22Rv1 (cell line): ENCODE results near the gene MAP2K7.

Experiments
- ZFX ChIP-seq: fragments of 450-650 bp; IDR thresholded peaks from 2 replicates; pipeline ENCODE4 v1.6.1; 2017; ENCODE audit warnings: antibody characterized with exemption, borderline replicate concordance
- TF ChIP-seq, protein P1 (sequence below): fragments of 450-650 bp; IDR thresholded peaks from 2 replicates; pipeline ENCODE4 v1.5.1; 2017; ENCODE audit warnings: mild to moderate bottlenecking

DNA sequence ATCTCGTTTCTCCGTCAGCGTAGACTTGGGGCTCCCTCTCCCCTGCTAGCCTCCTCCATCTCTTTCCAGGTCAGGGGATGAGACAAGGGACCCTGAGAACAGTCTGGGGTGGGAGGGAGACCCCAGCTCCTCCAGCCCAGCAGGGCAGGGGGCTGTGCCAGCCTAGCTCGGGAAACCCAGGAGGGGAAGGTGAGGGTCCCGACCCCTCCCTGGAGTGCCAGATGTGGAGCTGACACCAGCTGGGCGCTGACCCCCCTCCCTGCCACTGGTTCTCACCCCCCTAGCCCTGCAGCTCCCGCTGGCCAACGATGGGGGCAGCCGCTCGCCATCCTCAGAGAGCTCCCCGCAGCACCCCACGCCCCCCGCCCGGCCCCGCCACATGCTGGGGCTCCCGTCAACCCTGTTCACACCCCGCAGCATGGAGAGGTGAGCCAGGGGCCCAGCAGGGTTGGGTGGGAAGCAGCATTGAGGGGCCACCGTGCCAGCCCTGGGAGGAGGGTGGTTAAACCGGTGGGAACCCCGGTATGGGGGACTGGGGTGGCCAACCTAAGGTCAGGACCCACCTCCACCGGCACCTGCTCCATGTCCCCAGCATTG is 5.9 kb downstream of the MAP2K7 start:
- TF ChIP-seq, protein P1, sequence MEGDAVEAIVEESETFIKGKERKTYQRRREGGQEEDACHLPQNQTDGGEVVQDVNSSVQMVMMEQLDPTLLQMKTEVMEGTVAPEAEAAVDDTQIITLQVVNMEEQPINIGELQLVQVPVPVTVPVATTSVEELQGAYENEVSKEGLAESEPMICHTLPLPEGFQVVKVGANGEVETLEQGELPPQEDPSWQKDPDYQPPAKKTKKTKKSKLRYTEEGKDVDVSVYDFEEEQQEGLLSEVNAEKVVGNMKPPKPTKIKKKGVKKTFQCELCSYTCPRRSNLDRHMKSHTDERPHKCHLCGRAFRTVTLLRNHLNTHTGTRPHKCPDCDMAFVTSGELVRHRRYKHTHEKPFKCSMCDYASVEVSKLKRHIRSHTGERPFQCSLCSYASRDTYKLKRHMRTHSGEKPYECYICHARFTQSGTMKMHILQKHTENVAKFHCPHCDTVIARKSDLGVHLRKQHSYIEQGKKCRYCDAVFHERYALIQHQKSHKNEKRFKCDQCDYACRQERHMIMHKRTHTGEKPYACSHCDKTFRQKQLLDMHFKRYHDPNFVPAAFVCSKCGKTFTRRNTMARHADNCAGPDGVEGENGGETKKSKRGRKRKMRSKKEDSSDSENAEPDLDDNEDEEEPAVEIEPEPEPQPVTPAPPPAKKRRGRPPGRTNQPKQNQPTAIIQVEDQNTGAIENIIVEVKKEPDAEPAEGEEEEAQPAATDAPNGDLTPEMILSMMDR: no peak
- no peak for TF ChIP-seq ZFX
